HG03354 (cell line): ENCODE data around the gene UBE2K.
"Not testable (repeated sequence)": the region's sequence is repeated elsewhere in the genome, so short reads cannot be mapped to it uniquely, and the experiment has no call there.

Experiments used
- ATAC-seq: cut with Tn5 transposase; IDR thresholded peaks from one replicate; pipeline ENCODE4 v1.9.1; 2021; ENCODE audit warnings: mild to moderate bottlenecking; ENCODE audit not compliant: unreplicated experiment, poor library complexity, severe bottlenecking

The UBE2K gene

GRCh38 chr4:39781988-39782387, 84.1 kb downstream of the UBE2K start:
- not testable (repeated sequence) for ATAC-seq

GRCh38 chr4:39785083-39785482, 87.1 kb downstream of the UBE2K start:
- no peak for ATAC-seq

DNA sequence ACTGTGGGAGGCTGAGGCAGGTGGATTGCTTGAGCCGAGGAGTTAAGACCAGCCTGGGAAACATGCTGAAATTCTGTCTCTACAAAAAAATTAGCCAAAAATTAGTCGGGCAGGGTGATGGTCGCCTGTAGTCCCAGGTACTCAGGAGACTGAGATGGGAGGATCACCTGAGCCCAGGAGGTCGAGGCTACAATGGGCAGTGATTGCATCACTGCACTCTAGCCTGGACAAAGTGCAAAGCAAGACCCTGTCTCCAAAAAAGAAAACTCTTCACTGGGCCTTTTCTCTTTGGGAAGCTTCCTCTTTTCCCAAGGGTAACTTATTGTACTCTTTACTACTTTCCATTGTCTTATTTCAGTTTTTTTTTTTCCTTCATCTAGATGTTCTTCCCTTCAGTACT, 88.9 kb downstream of the UBE2K start:
- ATAC-seq, result no peak

- ATAC-seq, result no peak
Measured at GRCh38 chr4:39792128-39792527, 94.2 kb downstream of the UBE2K start.

GRCh38 chr4:39792529-39792928, 94.6 kb downstream of the UBE2K start:
- no peak for ATAC-seq

DNA sequence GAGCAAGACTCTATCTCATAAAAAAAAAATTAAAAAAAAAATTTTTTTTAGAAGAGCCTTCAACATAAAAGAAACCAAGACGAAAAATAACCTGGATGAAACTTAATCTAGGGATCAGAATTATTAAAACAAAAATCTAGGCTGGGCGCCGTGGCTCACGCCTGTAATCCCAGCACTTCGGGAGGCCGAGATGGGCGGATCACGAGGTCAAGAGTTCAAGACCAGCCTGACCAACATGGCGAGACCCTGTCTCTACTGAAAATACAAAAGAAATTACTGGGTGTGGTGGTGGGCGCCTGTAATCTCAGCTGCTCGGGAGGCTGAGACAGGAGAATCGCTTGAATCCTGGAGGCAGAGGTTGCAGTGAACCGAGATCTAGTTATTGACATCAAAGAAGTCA, 95.0 kb downstream of the UBE2K start:
- not testable (repeated sequence) for ATAC-seq

GRCh38 chr4:39802005-39802404, 104.1 kb downstream of the UBE2K start:
- ATAC-seq, result no peak

DNA sequence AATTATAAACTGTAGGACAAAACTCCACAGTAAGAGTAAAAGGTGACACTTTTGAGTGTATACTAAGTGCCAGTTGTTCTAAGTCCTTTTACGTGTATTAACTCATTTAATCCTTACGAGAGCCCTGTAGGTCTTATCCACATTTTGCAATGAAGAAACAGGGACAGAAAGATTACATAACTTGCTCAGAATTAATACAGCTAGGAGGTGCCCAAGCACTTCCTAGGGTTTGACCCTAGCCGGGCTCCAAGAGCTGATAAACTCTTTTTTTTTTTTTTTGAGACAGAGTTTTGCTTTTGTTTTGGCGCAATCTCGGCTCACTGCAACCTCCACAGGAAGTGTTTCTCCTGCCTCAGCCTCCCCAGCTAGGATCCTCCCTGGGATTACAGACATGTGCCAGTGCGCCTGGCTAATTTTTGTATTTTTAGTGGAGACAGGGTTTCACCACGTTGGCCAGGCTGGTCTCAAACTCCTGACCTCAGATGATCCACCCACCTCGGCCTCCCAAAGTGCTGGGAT, 110.4 kb downstream of the UBE2K start:
- no peak for ATAC-seq

GRCh38 chr4:39812500-39812899, 114.6 kb downstream of the UBE2K start:
- ATAC-seq, result no peak

- ATAC-seq, result not testable (repeated sequence)
Measured at GRCh38 chr4:39813033-39813432, 115.1 kb downstream of the UBE2K start.

GRCh38 chr4:39813761-39814160, 115.8 kb downstream of the UBE2K start:
- ATAC-seq, result not testable (repeated sequence)

GRCh38 chr4:39814403-39815185, 116.7 kb downstream of the UBE2K start:
- ATAC-seq, result no peak

- ATAC-seq, result no peak
Measured at GRCh38 chr4:39818646-39819045, 120.7 kb downstream of the UBE2K start.

DNA sequence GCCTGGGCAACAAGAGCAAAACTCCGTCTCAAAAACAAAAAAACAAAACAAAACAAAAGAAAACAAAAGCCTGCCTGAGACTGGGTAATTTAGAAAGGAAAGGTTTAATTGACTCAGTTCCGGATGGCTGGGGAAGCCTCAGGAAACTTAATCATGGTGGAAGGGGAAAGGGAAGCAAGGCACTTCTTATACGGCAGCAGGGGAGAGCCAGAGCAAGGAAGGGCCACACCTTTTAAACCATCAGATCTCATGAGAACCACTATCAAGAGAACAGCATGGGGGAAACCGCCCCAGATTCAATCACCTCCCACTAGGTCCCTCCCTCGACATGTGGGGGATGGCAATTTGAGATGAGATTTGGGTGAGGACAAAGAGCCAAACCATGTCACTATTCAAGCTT, 122.2 kb downstream of the UBE2K start:
- ATAC-seq, result no peak

- no peak for ATAC-seq
Measured at GRCh38 chr4:39821951-39822350, 124.0 kb downstream of the UBE2K start.

GRCh38 chr4:39822662-39823061, 124.7 kb downstream of the UBE2K start:
- ATAC-seq, result no peak

- ATAC-seq, result no peak
Measured at GRCh38 chr4:39823191-39823590, 125.3 kb downstream of the UBE2K start.

DNA sequence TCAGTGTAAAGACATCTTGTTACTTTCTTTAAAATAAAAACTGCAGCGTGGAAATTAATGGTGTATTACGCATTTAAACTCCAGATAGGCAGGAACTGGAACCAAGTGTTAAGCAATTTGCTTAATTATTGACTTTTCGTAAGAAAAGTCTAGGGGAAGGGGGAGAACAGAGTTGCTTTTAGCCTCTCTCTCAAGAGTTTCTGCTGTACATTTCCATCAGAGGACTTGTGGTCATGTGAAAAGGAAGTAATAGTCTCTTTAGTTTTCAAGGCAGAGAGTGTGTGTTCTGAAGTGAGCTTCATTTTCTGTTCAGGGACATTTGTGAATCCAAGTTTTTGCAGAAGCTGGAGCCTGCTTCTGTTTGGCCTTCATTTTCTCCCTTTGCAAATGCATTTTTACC, 127.2 kb downstream of the UBE2K start:
- ATAC-seq, result no peak

DNA sequence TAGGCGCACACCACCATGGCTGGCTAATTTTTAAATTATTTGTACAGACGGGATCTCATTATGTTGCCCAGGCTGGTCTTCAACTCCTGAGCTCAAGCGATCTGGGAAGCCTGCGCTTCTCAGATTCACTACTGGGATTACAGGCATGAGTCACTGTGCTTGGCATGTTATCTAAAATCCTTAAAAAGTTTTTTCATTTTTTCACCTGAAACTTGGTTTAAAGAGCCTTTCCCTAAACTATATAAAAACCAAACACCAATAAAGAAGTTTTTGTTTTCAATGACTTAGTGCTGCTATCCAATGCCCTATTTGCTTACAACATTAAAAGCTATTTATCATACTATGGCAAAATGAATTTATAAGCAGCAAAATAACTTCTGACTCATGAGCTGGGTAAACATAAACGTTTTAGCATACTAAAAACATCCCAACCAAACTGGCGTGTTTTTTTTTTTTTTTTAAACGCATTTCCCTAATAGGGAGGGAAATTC, 127.8 kb downstream of the UBE2K start:
- no peak for ATAC-seq
